Endometrial microvascular endothelial cells (primary cell): ENCODE results near the gene OR10A5. TPM values are rescaled to one million over a fixed set of nuclear protein-coding genes. Genes with fewer than 3 reads are reported as not detected.
"Not testable (repeated sequence)": the region's sequence is repeated elsewhere in the genome, so short reads cannot be mapped to it uniquely, and the experiment has no call there.

Experiments
- in situ Hi-C: cut with HindIII; loops from 2 replicates; pipeline ENCODE4 v1.10.0; 2017; ENCODE audit warnings: low sequenced_read_pairs, low pct_unique_long_range_greater_than_20kb; ENCODE audit errors: inconsistent ontology term
- total RNA-seq: library from RNA; depleted of rRNA; stranded (reverse); fragments of >200 nt; gene quantifications from one replicate; pipeline ENCODE4 v1.2.3, GENCODE V29; 2015; ENCODE audit errors: inconsistent ontology term

Gene OR10A5
- total RNA-seq, 1 donor from 2014 or later = not detected

- in situ Hi-C loops = no loop called here
Measured at GRCh38 chr11:6864438-6864837, 19.0 kb downstream of the OR10A5 start.

DNA sequence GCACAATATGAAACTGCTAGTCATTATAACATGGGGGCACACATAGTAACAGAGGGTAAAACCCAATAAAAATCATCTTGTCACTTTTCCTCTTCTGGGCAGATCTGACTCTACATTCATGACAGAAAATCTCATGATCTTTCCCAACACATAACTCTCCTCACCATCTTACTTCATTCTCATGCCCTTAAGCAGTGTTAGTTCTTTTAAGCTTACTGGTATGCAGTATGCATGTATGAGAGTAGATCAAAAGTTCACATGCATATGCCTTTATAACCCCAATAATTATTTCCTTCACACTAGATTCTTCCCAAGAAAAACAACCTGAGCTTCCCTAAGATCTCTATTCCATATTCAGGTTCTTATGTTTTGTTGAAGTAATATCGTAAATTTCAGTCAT, 25.8 kb downstream of the OR10A5 start:
- in situ Hi-C loops = no loop called here

GRCh38 chr11:6875761-6876160, 30.3 kb downstream of the OR10A5 start:
- in situ Hi-C loops = no loop called here

DNA sequence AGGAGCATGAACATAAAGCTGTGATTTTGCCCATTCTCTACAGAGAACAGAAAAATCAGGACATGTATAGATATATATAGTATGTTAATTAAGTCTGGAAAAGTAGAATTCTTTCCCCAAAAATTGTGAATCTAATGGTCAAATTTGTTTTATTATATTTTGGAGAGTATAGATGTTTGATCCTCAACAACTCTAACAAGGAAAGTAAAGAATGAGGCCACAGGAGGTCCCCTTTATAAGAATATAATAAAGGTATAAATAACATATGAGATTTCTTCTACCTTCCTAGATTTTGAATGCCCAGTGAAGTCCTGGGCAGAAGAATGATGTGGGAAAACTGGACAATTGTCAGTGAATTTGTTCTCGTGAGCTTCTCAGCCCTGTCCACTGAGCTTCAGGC, 30.8 kb downstream of the OR10A5 start, which contains the start of gene OR10A4:
OR10A4 (plus strand) TSS at position 301 of the 400 bp plus-strand sequence; CDS start at position 324, 23 bp downstream.
- in situ Hi-C loops = no loop called here

GRCh38 chr11:6876914-6877313, 31.4 kb downstream of the OR10A5 start:
- in situ Hi-C loops = no loop called here

DNA sequence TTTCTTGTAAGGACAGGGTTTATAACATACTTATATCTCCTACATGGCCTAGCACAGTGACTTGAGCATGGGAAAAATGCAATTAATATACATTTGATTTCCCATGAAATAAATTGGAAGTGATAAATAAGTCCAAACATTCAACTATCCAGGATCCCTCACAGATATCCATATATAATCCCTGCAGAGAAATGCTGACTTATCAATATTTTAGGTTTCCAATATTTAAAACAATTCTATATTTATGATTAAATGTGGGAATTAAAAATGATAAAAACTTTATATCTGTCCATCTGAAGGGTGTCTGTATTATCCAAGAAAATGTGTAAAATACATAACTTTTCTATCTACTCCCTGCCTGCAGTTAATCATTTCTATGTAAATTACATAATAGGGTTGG, 37.3 kb downstream of the OR10A5 start:
- in situ Hi-C loops = no loop called here

DNA sequence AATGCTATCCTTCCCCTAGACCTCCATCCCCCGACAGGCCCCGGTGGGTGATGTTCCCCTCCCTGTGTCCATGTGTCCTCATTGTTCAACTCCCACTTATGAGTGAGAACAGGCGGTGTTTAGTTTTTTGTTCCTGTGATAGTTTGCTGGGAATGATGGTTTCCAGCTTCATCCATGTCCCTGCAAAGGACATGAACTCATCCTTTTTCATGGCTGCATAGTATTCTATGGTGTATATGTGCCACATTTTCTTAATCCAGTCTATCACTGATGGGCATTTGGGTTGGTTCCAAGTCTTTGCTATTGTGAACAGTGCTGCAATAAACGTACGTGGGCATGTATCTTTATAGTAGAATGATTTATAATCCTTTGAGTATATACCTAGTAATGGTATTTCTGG, 42.2 kb downstream of the OR10A5 start:
- in situ Hi-C loops = not testable (repeated sequence)

DNA sequence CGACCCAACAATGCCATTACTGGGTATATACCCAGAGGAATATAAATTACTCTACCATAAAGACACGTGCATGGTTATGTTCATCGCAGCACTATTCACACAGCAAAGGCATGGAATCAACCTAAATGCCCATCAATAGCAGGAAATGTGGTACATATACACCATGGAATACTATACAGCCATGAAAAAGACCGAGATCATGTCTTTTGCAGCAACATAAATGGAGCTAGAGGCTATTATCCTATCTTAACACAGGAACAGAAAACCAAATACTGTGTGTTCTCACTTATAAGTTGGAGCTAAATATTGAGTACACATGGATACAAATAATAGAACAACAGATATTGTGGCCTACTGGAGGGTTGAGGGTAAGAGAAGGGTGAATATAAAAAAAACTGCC, 43.3 kb downstream of the OR10A5 start:
- in situ Hi-C loops = no loop called here

- in situ Hi-C loops = no loop called here
Measured at GRCh38 chr11:6889835-6890234, 44.4 kb downstream of the OR10A5 start.

GRCh38 chr11:6892400-6892799, 46.9 kb downstream of the OR10A5 start, which contains the start of gene OR2D2:
Gene OR2D2, minus strand, starts transcription at chr11:6892500. Its CDS starts 0 bp downstream, at chr11:6892500.
- in situ Hi-C loops = no loop called here

DNA sequence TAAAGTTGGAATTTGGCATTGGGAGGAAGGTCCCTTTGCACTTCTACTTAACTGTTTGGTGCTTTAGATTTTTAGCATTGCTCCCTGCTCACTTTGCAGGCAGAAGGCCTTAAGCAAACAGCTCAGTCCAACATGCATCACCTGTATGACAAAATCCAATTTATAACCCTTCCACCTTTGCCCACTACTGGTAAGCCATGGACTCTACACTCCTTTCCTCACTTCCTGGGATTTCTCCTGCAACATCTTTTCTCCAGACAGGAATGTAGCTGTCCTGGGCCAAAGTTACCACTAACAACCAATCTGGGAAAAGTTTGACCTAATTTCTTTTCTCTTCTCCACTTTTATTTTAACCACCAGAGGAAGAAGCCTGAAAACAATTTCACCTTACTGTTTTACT, 48.6 kb downstream of the OR10A5 start:
- in situ Hi-C loops = no loop called here

- in situ Hi-C loops = no loop called here
Measured at GRCh38 chr11:6895010-6895409, 49.5 kb downstream of the OR10A5 start.

Other genes starting within 250 kb of the OR10A5 start
- gene RRP8, start 242.1 kb upstream of the OR10A5 start, total RNA-seq = 35.8 TPM
- gene ILK, start 241.9 kb upstream of the OR10A5 start, total RNA-seq = 247 TPM
- gene TAF10, start 233.5 kb upstream of the OR10A5 start, total RNA-seq = 41.9 TPM
- gene TPP1, start 226.3 kb upstream of the OR10A5 start, total RNA-seq = 100.0 TPM
- gene DCHS1, start 189.9 kb upstream of the OR10A5 start, total RNA-seq = 48.7 TPM
- 114 TPM for gene MRPL17, start 162.3 kb upstream of the OR10A5 start, total RNA-seq
- gene OR2AG2, start 73.7 kb upstream of the OR10A5 start, total RNA-seq = not detected
- gene OR2AG1, start 62.7 kb upstream of the OR10A5 start, total RNA-seq = not detected
- 0.09 TPM for gene OR6A2, start 46.0 kb upstream of the OR10A5 start, total RNA-seq
- gene OR10A2, start 17.4 kb downstream of the OR10A5 start, total RNA-seq = not detected
- not detected for gene OR10A4, start 30.9 kb downstream of the OR10A5 start, total RNA-seq
- not detected for gene OR2D2, start 46.8 kb downstream of the OR10A5 start, total RNA-seq
- not detected for gene OR2D3, start 75.3 kb downstream of the OR10A5 start, total RNA-seq
- gene ZNF215, start 80.7 kb downstream of the OR10A5 start, total RNA-seq = 4.9 TPM
- 0.46 TPM for gene ZNF214, start 174.7 kb downstream of the OR10A5 start, total RNA-seq
- gene NLRP14, start 174.8 kb downstream of the OR10A5 start, total RNA-seq = 0.09 TPM
- not detected for gene RBMXL2, start 243.3 kb downstream of the OR10A5 start, total RNA-seq